Activated naive CD8-positive, alpha-beta T cell (primary cell): ENCODE results near the gene RBFOX2.
"Not testable (repeated sequence)": the region's sequence is repeated elsewhere in the genome, so short reads cannot be mapped to it uniquely, and the experiment has no call there.

Source experiments
- H3K27ac Mint-ChIP-seq: one replicate; pipeline ENCODE4 v1.8.0; 2021; ENCODE audit warnings: mixed read lengths
- H3K27me3 Mint-ChIP-seq: one replicate; pipeline ENCODE4 v1.8.0; 2021; ENCODE audit warnings: mixed read lengths
- H3K36me3 Mint-ChIP-seq: one replicate; pipeline ENCODE4 v1.8.0; 2021; ENCODE audit warnings: mixed read lengths
- H3K4me1 Mint-ChIP-seq: one replicate; pipeline ENCODE4 v1.8.0; 2021; ENCODE audit warnings: low read depth, mixed read lengths
- H3K4me3 Mint-ChIP-seq: one replicate; pipeline ENCODE4 v1.8.0; 2021; ENCODE audit warnings: mild to moderate bottlenecking, mixed read lengths
- H3K9me3 Mint-ChIP-seq: one replicate; pipeline ENCODE4 v1.8.0; 2021; ENCODE audit warnings: low read depth, mixed read lengths

Gene RBFOX2

GRCh38 chr22:36054446-36054845 lies 25.8 kb upstream of the RBFOX2 start:
- not testable (repeated sequence) for H3K9me3 Mint-ChIP-seq, H3K27ac Mint-ChIP-seq, H3K36me3 Mint-ChIP-seq, H3K4me1 Mint-ChIP-seq, H3K27me3 Mint-ChIP-seq, H3K4me3 Mint-ChIP-seq

- Mint-ChIP-seq H3K36me3 (peaks cover 2% of the 10 kb centered on the region), H3K4me3 (no peak overlapping the region), H3K27me3 (peaks cover 7% of the 10 kb centered on the region), H3K9me3 (no peaks in the 10 kb centered on the region), H3K27ac (no peak overlapping the region), H3K4me1 (peaks cover 7% of the 10 kb centered on the region)
These were observed 24.9 kb upstream of the RBFOX2 start for GRCh38 chr22:36053242-36054147.

- Mint-ChIP-seq H3K4me3 (no peak overlapping the region), H3K27ac (no peak overlapping the region), H3K9me3 (no peaks in the 10 kb centered on the region), H3K4me1 (peaks cover 7% of the 10 kb centered on the region), H3K36me3 (peaks cover 2% of the 10 kb centered on the region), H3K27me3 (peaks cover 7% of the 10 kb centered on the region)
These were observed 23.9 kb upstream of the RBFOX2 start for GRCh38 chr22:36052505-36052941.

GRCh38 chr22:36049678-36049997 lies 21.0 kb upstream of the RBFOX2 start:
- no peak overlapping the region for H3K4me3 Mint-ChIP-seq
- H3K36me3 Mint-ChIP-seq: no peaks in the 10 kb centered on the region

GRCh38 chr22:36048911-36049677 lies 20.5 kb upstream of the RBFOX2 start:
- Mint-ChIP-seq H3K36me3 (no peaks in the 10 kb centered on the region), H3K4me3 (no peak overlapping the region), H3K9me3 (no peaks in the 10 kb centered on the region), H3K27me3 (no peaks in the 10 kb centered on the region), H3K4me1 (peaks cover 7% of the 10 kb centered on the region), H3K27ac (no peak overlapping the region)

More at GRCh38 chr22:36049678-36049997, 21.0 kb upstream of the RBFOX2 start:
- Mint-ChIP-seq H3K9me3 (no peaks in the 10 kb centered on the region), H3K4me1 (peaks cover 7% of the 10 kb centered on the region), H3K27ac (no peak overlapping the region), H3K27me3 (peaks cover under 1% of the 10 kb centered on the region)

- not testable (repeated sequence) for H3K4me1 Mint-ChIP-seq, H3K4me3 Mint-ChIP-seq, H3K9me3 Mint-ChIP-seq, H3K27me3 Mint-ChIP-seq, H3K36me3 Mint-ChIP-seq, H3K27ac Mint-ChIP-seq
These were observed 15.9 kb upstream of the RBFOX2 start for GRCh38 chr22:36044517-36044916.

- Mint-ChIP-seq H3K27ac (no peak overlapping the region), H3K27me3 (peaks cover 10% of the 10 kb centered on the region), H3K4me1 (no peaks in the 10 kb centered on the region), H3K9me3 (no peaks in the 10 kb centered on the region), H3K36me3 (no peaks in the 10 kb centered on the region), H3K4me3 (no peak overlapping the region)
These were observed 13.6 kb upstream of the RBFOX2 start for GRCh38 chr22:36042240-36042639.

GRCh38 chr22:36039125-36039524 lies 10.5 kb upstream of the RBFOX2 start:
- Mint-ChIP-seq H3K36me3 (no peaks in the 10 kb centered on the region), H3K4me1 (no peaks in the 10 kb centered on the region), H3K27ac (no peak overlapping the region), H3K9me3 (no peaks in the 10 kb centered on the region), H3K4me3 (no peak overlapping the region), H3K27me3 (peaks cover 11% of the 10 kb centered on the region)

GRCh38 chr22:36037102-36037758 lies 8.6 kb upstream of the RBFOX2 start:
- Mint-ChIP-seq H3K4me1 (no peaks in the 10 kb centered on the region), H3K27me3 (peaks cover 14% of the 10 kb centered on the region)

GRCh38 chr22:36036167-36036624 lies 7.6 kb upstream of the RBFOX2 start:
- H3K9me3 Mint-ChIP-seq: no peaks in the 10 kb centered on the region
- H3K4me1 Mint-ChIP-seq: no peaks in the 10 kb centered on the region
- H3K4me3 Mint-ChIP-seq: no peak overlapping the region
- H3K36me3 Mint-ChIP-seq: no peaks in the 10 kb centered on the region
- H3K27me3 Mint-ChIP-seq: peaks cover 14% of the 10 kb centered on the region
- no peak overlapping the region for H3K27ac Mint-ChIP-seq

More at GRCh38 chr22:36037102-36037758, 8.6 kb upstream of the RBFOX2 start:
- Mint-ChIP-seq H3K27ac (no peak overlapping the region), H3K9me3 (no peaks in the 10 kb centered on the region), H3K36me3 (no peaks in the 10 kb centered on the region), H3K4me3 (no peak overlapping the region)

- Mint-ChIP-seq H3K36me3 (no peaks in the 10 kb centered on the region), H3K27ac (no peak overlapping the region), H3K4me3 (no peak overlapping the region), H3K4me1 (peaks cover 12% of the 10 kb centered on the region), H3K9me3 (no peaks in the 10 kb centered on the region), H3K27me3 (peaks cover 4% of the 10 kb centered on the region)
These were observed 4.0 kb upstream of the RBFOX2 start for GRCh38 chr22:36032611-36033010.

GRCh38 chr22:36029406-36029755 lies 757 bp upstream of the RBFOX2 start:
- no peaks in the 10 kb centered on the region for H3K36me3 Mint-ChIP-seq
- H3K4me1 Mint-ChIP-seq: peaks cover 18% of the 10 kb centered on the region
- H3K9me3 Mint-ChIP-seq: no peaks in the 10 kb centered on the region
- no peak overlapping the region for H3K27ac Mint-ChIP-seq
- H3K4me3 Mint-ChIP-seq: peak overlapping the region; percentile 93
- H3K27me3 Mint-ChIP-seq: peaks cover 3% of the 10 kb centered on the region

- Mint-ChIP-seq H3K4me3 (peak overlapping the region; percentile 93), H3K9me3 (no peaks in the 10 kb centered on the region), H3K36me3 (no peaks in the 10 kb centered on the region), H3K4me1 (peaks cover 18% of the 10 kb centered on the region), H3K27me3 (peaks cover 3% of the 10 kb centered on the region), H3K27ac (peak overlapping the region; percentile 68)
These were observed 534 bp downstream of the RBFOX2 start for GRCh38 chr22:36027935-36028645.

GRCh38 chr22:36027579-36027934 lies 1.1 kb downstream of the RBFOX2 start:
- peaks cover under 1% of the 10 kb centered on the region for H3K27me3 Mint-ChIP-seq
- H3K4me3 Mint-ChIP-seq: peak overlapping the region; percentile 93
- no peaks in the 10 kb centered on the region for H3K36me3 Mint-ChIP-seq
- no peaks in the 10 kb centered on the region for H3K9me3 Mint-ChIP-seq
- peaks cover 18% of the 10 kb centered on the region for H3K4me1 Mint-ChIP-seq
- peak overlapping the region; percentile 68 for H3K27ac Mint-ChIP-seq
